Neural crest cell (in vitro differentiated cells): Measurements from ENCODE around the gene ZNF613. TPM values are rescaled to one million over a fixed set of nuclear protein-coding genes. Genes with fewer than 3 reads are reported as not detected.
"Not testable (repeated sequence)": the region's sequence is repeated elsewhere in the genome, so short reads cannot be mapped to it uniquely, and the experiment has no call there.

ENCODE experiments used
- DNase-seq: peaks from one replicate; pipeline ENCODE4 v3.0.0; 2021; ENCODE audit warnings: low read depth, mixed read lengths, low spot score
- H3K27ac Mint-ChIP-seq: one replicate; pipeline ENCODE4 v1.8.0; 2021; ENCODE audit warnings: mild to moderate bottlenecking, mixed read lengths; ENCODE audit not compliant: unreplicated experiment
- H3K27me3 Mint-ChIP-seq: 2 replicates; pipeline ENCODE4 v1.8.0; 2021; ENCODE audit warnings: low read depth, mild to moderate bottlenecking, mixed read lengths
- H3K36me3 Mint-ChIP-seq: 2 replicates; pipeline ENCODE4 v1.8.0; 2021; ENCODE audit warnings: low read depth, mild to moderate bottlenecking, mixed read lengths
- H3K4me1 Mint-ChIP-seq: 2 replicates; pipeline ENCODE4 v1.8.0; 2021; ENCODE audit warnings: mixed read lengths
- H3K4me3 Mint-ChIP-seq: one replicate; pipeline ENCODE4 v1.8.0; 2021; ENCODE audit warnings: mild to moderate bottlenecking, mixed read lengths
- H3K9me3 Mint-ChIP-seq: 2 replicates; pipeline ENCODE4 v1.8.0; 2021; ENCODE audit warnings: mixed read lengths
- CTCF ChIP-seq: fragments of 200-600 bp; sonication (generic); conservative IDR thresholded peaks from 2 replicates; pipeline ENCODE4 v1.5.0; 2021; ENCODE audit warnings: antibody characterized with exemption, mild to moderate bottlenecking
- total RNA-seq: library from RNA; stranded (reverse); gene quantifications from 2 replicates; pipeline ENCODE4 v1.2.1, GENCODE V29; 2021

Gene ZNF613
- total RNA-seq, 1 donor from 2014 or later, result 6.3 TPM

GRCh38 chr19:51891193-51891747, 36.0 kb upstream of the ZNF613 start:
- TF ChIP-seq CTCF, result no peak
- no peak for DNase-seq
- Mint-ChIP-seq H3K9me3 (peaks cover 44% of the 10 kb centered on the region), H3K27ac (no peak overlapping the region), H3K4me3 (no peak overlapping the region), H3K36me3 (peaks cover 89% of the 10 kb centered on the region), H3K27me3 (peaks cover 3% of the 10 kb centered on the region), H3K4me1 (peaks cover 19% of the 10 kb centered on the region)

- Mint-ChIP-seq H3K4me3 (peak overlapping the region; percentile 65), H3K36me3 (peaks cover 68% of the 10 kb centered on the region), H3K27ac (no peak overlapping the region), H3K27me3 (peaks cover 7% of the 10 kb centered on the region), H3K9me3 (peaks cover 24% of the 10 kb centered on the region), H3K4me1 (peaks cover 22% of the 10 kb centered on the region)
- TF ChIP-seq CTCF, result no peak
- no peak for DNase-seq
These were observed 25.4 kb upstream of the ZNF613 start for GRCh38 chr19:51901860-51902259.

- no peak overlapping the region for H3K27ac Mint-ChIP-seq
- DNase-seq, result no peak
- H3K9me3 Mint-ChIP-seq, result peaks cover 24% of the 10 kb centered on the region
- TF ChIP-seq CTCF, result no peak
- H3K4me1 Mint-ChIP-seq, result peaks cover 22% of the 10 kb centered on the region
- peak overlapping the region; percentile 98 for H3K4me3 Mint-ChIP-seq
- H3K27me3 Mint-ChIP-seq, result peaks cover 19% of the 10 kb centered on the region
- H3K36me3 Mint-ChIP-seq, result peaks cover 60% of the 10 kb centered on the region
These were observed 24.1 kb upstream of the ZNF613 start for GRCh38 chr19:51903192-51903591.

- peak; percentile 11 for TF ChIP-seq CTCF
- H3K4me1 Mint-ChIP-seq, result peaks cover 22% of the 10 kb centered on the region
- peaks cover 48% of the 10 kb centered on the region for H3K36me3 Mint-ChIP-seq
- peak; percentile 78 for DNase-seq
- peaks cover 22% of the 10 kb centered on the region for H3K27me3 Mint-ChIP-seq
- peak within 1 kb of the TSS; percentile 98 for H3K4me3 Mint-ChIP-seq
- H3K27ac Mint-ChIP-seq, result peak within 1 kb of the TSS; percentile 96
- peaks cover 26% of the 10 kb centered on the region for H3K9me3 Mint-ChIP-seq
These were observed 22.7 kb upstream of the ZNF613 start, which contains the start of gene ZNF649 for GRCh38 chr19:51904331-51905165. ZNF649 (minus strand) TSS chr19:51905017; CDS start chr19:51900107, 4,910 bp downstream.

- Mint-ChIP-seq H3K36me3 (peaks cover 41% of the 10 kb centered on the region), H3K9me3 (peaks cover 28% of the 10 kb centered on the region), H3K27ac (no peak overlapping the region), H3K27me3 (peaks cover 25% of the 10 kb centered on the region), H3K4me3 (peak overlapping the region; percentile 98), H3K4me1 (peaks cover 22% of the 10 kb centered on the region)
- TF ChIP-seq CTCF, result no peak
- no peak for DNase-seq
These were observed 22.1 kb upstream of the ZNF613 start for GRCh38 chr19:51905206-51905605.

GRCh38 chr19:51905639-51906038, 21.6 kb upstream of the ZNF613 start:
- Mint-ChIP-seq H3K4me3 (peak overlapping the region; percentile 68), H3K27me3 (peaks cover 25% of the 10 kb centered on the region), H3K9me3 (peaks cover 27% of the 10 kb centered on the region), H3K4me1 (peaks cover 22% of the 10 kb centered on the region), H3K36me3 (peaks cover 37% of the 10 kb centered on the region)
- not testable (repeated sequence) for H3K27ac Mint-ChIP-seq, DNase-seq

- not testable (repeated sequence) for DNase-seq, H3K27ac Mint-ChIP-seq
- Mint-ChIP-seq H3K4me3 (peak overlapping the region; percentile 68), H3K27me3 (peaks cover 25% of the 10 kb centered on the region), H3K9me3 (peaks cover 27% of the 10 kb centered on the region), H3K36me3 (peaks cover 32% of the 10 kb centered on the region), H3K4me1 (peaks cover 22% of the 10 kb centered on the region)
These were observed 21.2 kb upstream of the ZNF613 start for GRCh38 chr19:51906108-51906507.

GRCh38 chr19:51907981-51908380, 19.3 kb upstream of the ZNF613 start:
- Mint-ChIP-seq H3K4me1 (peaks cover 17% of the 10 kb centered on the region), H3K27me3 (peaks cover 25% of the 10 kb centered on the region), H3K9me3 (peaks cover 30% of the 10 kb centered on the region), H3K36me3 (peaks cover 18% of the 10 kb centered on the region)
- H3K27ac Mint-ChIP-seq, DNase-seq, H3K4me3 Mint-ChIP-seq: not testable (repeated sequence)
